IMR-90 (cell line): Measurements from ENCODE around the gene LMBR1L. TPM values are rescaled to one million over a fixed set of nuclear protein-coding genes. Genes with fewer than 3 reads are reported as not detected.

Experiments used
- ATAC-seq: fragments of 200-7000 bp; cut with Tn5 transposase; 2 replicates; pipeline ENCODE4 v1.9.1; 2020; ENCODE audit warnings: low read depth, mild to moderate bottlenecking, moderate library complexity
- BruUV-seq: library from RNA; stranded (reverse); fragments of 400-500 nt; replicated peaks from 2 replicates; lab custom pipeline; 2021; lab: Mats Ljungman, UMichigan
- CTCF ChIA-PET: fragments of 300-600 bp; formaldehyde crosslinking; extraction: SDS; loops from one replicate; lab custom pipeline; 2021; ENCODE audit warnings: antibody characterized with exemption; lab: Yijun Ruan, JAX
- POLR2A ChIA-PET: fragments of 300-600 bp; sonication (Branson Sonifier 250); formaldehyde crosslinking; loops from one replicate; lab custom pipeline; 2022; ENCODE audit warnings: antibody characterized with exemption; ENCODE audit not compliant: unreplicated experiment; lab: Charles Lee
- DNase-seq: peaks from one replicate; pipeline ENCODE4 v3.0.0; 2013
- H2AFZ ChIP-seq: replicated peaks from 2 replicates; pipeline ENCODE3; 2013; ENCODE audit warnings: low read length, mild to moderate bottlenecking; ENCODE audit not compliant: poor library complexity
- H2AK5ac ChIP-seq: 2 replicates; pipeline ENCODE4 v1.6.1; 2013; ENCODE audit warnings: low read depth, low read length, inconsistent platforms
- H2AK9ac ChIP-seq: replicated peaks from 2 replicates; pipeline ENCODE3; 2013; ENCODE audit warnings: mild to moderate bottlenecking, low read depth, low read length, moderate library complexity; ENCODE audit not compliant: poor library complexity
- H2BK120ac ChIP-seq: 2 replicates; pipeline ENCODE4 v1.6.1; 2013; ENCODE audit warnings: low read depth, low read length, inconsistent platforms
- H2BK15ac ChIP-seq: 3 replicates; pipeline ENCODE4 v1.6.1; 2013; ENCODE audit warnings: low read depth, low read length, inconsistent platforms
- H2BK20ac ChIP-seq: 2 replicates; pipeline ENCODE4 v1.6.1; 2013; ENCODE audit warnings: low read depth, mild to moderate bottlenecking, inconsistent platforms, low read length, moderate library complexity
- H2BK5ac ChIP-seq: 2 replicates; pipeline ENCODE4 v1.6.1; 2013; ENCODE audit warnings: mild to moderate bottlenecking, low read depth, low read length, inconsistent platforms; ENCODE audit not compliant: poor library complexity, severe bottlenecking
- H3K14ac ChIP-seq: replicated peaks from 2 replicates; pipeline ENCODE4 v1.6.1; 2013; ENCODE audit warnings: low read depth, low read length, inconsistent platforms
- H3K18ac ChIP-seq: 2 replicates; pipeline ENCODE4 v1.6.1; 2013; ENCODE audit warnings: low read depth, low read length, control low read depth
- H3K23ac ChIP-seq: 2 replicates; pipeline ENCODE4 v1.6.1; 2013; ENCODE audit warnings: low read depth, low read length, inconsistent platforms
- H3K27ac ChIP-seq: 2 replicates; pipeline ENCODE4 v1.5.1; 2013; ENCODE audit warnings: mild to moderate bottlenecking, control low read depth, low read length; ENCODE audit not compliant: insufficient read depth
- H3K27me3 ChIP-seq: 2 replicates; pipeline ENCODE4 v1.6.1; 2013; ENCODE audit warnings: low read length; ENCODE audit not compliant: control insufficient read depth, insufficient read depth
- H3K36me3 ChIP-seq: 2 replicates; pipeline ENCODE4 v1.6.1; 2013; ENCODE audit warnings: low read length, mixed read lengths; ENCODE audit not compliant: control insufficient read depth, insufficient read depth
- H3K4ac ChIP-seq: 2 replicates; pipeline ENCODE4 v1.6.1; 2013; ENCODE audit warnings: low read depth, low read length, inconsistent platforms
- H3K4me1 ChIP-seq: 2 replicates; pipeline ENCODE4 v1.6.1; 2013; ENCODE audit warnings: low read length, mixed read lengths; ENCODE audit not compliant: control insufficient read depth, insufficient read depth
- H3K4me2 ChIP-seq: 2 replicates; pipeline ENCODE4 v1.6.1; 2013; ENCODE audit warnings: low read depth, mild to moderate bottlenecking, control low read depth, low read length, moderate library complexity
- H3K4me3 ChIP-seq: 2 replicates; pipeline ENCODE4 v1.5.1; 2013; ENCODE audit warnings: low read depth, mild to moderate bottlenecking, control low read depth, low read length, moderate library complexity; ENCODE audit not compliant: insufficient read depth
- H3K56ac ChIP-seq: 2 replicates; pipeline ENCODE4 v1.6.1; 2013; ENCODE audit warnings: low read length, inconsistent platforms; ENCODE audit not compliant: insufficient read depth; ENCODE audit errors: extremely low read depth
- H3K79me1 ChIP-seq, 2 experiments: 2 replicates each; pipeline ENCODE4 v1.6.1; 2013; ENCODE audit warnings: low read length in 2 of 2, inconsistent platforms in 1 of 2, low read depth in 1 of 2
- H3K9ac ChIP-seq: 2 replicates; pipeline ENCODE4 v1.6.1; 2013; ENCODE audit warnings: low read depth, low read length, control low read depth
- H3K9me1 ChIP-seq: 2 replicates; pipeline ENCODE4 v1.6.1; 2013; ENCODE audit warnings: low read length, inconsistent platforms; ENCODE audit not compliant: insufficient read depth
- H3K9me3 ChIP-seq: 2 replicates; pipeline ENCODE4 v1.6.1; 2013; ENCODE audit warnings: low read length; ENCODE audit not compliant: control insufficient read depth, insufficient read depth
- H4K20me1 ChIP-seq: 2 replicates; pipeline ENCODE4 v1.6.1; 2013; ENCODE audit warnings: low read length, inconsistent platforms; ENCODE audit not compliant: insufficient read depth
- H4K5ac ChIP-seq: 2 replicates; pipeline ENCODE4 v1.6.1; 2013; ENCODE audit warnings: mild to moderate bottlenecking, low read depth, low read length, control low read depth
- H4K8ac ChIP-seq, 2 experiments: 2 replicates each; pipeline ENCODE4 v1.6.1; 2013; ENCODE audit warnings: low read depth in 2 of 2, low read length in 2 of 2, control low read depth in 1 of 2, inconsistent platforms in 1 of 2
- H4K91ac ChIP-seq: 2 replicates; pipeline ENCODE4 v1.6.1; 2013; ENCODE audit warnings: low read depth, low read length, inconsistent platforms; ENCODE audit not compliant: insufficient read depth
- FOS ChIP-seq: fragments of 150-350 bp; IDR thresholded peaks from 2 replicates; pipeline ENCODE4 v1.6.1; 2016; ENCODE audit warnings: low read depth, low read length
- MXI1 ChIP-seq: IDR thresholded peaks from 2 replicates; pipeline ENCODE4 v1.6.1; 2012; ENCODE audit warnings: low read depth, mild to moderate bottlenecking, low read length, moderate library complexity, borderline replicate concordance
- WGBS, 2 experiments: methylation state at CpG; one replicate each; pipeline versions ENCODE4 v1.1.5 to v1.1.7; 2013; ENCODE audit warnings: missing lambda C conversion rate in 2 of 2; ENCODE audit not compliant: insufficient read length in 1 of 2; ENCODE audit errors: extremely low coverage in 2 of 2; 5-methylcytosine and 5-hydroxymethylcytosine counted together
- dilution Hi-C: fragments of 300-500 bp; cut with HindIII; formaldehyde crosslinking; loops from one replicate; pipeline ENCODE4 v1.14.3; 2018; ENCODE audit warnings: low sequenced_read_pairs; ENCODE audit not compliant: unreplicated experiment
- in situ Hi-C: fragments of 300-500 bp; cut with MboI; formaldehyde crosslinking; loops from 3 replicates; pipeline ENCODE4 v1.14.3; 2019; ENCODE audit warnings: low sequenced_read_pairs, inconsistent platforms, mixed read lengths
- intact Hi-C: fragments of 100-400 bp; cut with micrococcal nuclease; formaldehyde crosslinking; loops from 2 replicates; pipeline ENCODE4 v1.10.0; 2022
- polyA plus RNA-seq, 3 experiments: library from polyadenylated mRNA; depleted of rRNA; stranded (reverse); fragments of >200 nt; gene quantifications; 2 replicates each; pipeline ENCODE4 v1.2.3, GENCODE V29; 2012; ENCODE audit warnings: low replicate concordance in 1 of 3
- total RNA-seq: library from RNA; depleted of rRNA; stranded (reverse); fragments of >200 nt; gene quantifications from 2 replicates; pipeline ENCODE4 v1.2.3, GENCODE V29; 2012

The LMBR1L gene
- total and polyA plus RNA-seq, 2 of the 4 experiments (the other 2 are of a cell fraction), result 33.0 to 44.6 TPM

- dilution Hi-C loops (no loop called here), intact Hi-C loops (no loop called here), in situ Hi-C loops (no loop called here)
- peak overlapping the region; percentile 13; the same call in 1 of the 2 replicates for H3K4me2 ChIP-seq
- no TSS peak for BruUV-seq
- H3K9me1 ChIP-seq, result peaks cover 12% of the 10 kb centered on the region
- TF ChIP-seq MXI1 (no peak), FOS (peak; percentile 90)
- no peak overlapping the region for H2BK120ac ChIP-seq
- no peaks in the 10 kb centered on the region for H3K9me3 ChIP-seq
- ATAC-seq (peak; percentile 95), DNase-seq (peak; percentile 76)
- H3K18ac ChIP-seq, result no peak overlapping the region
- H3K4me3 ChIP-seq, result no peak overlapping the region
- CTCF ChIA-PET, result interaction anchor here (1.0 kb wide), 1 partner anchor 14 kb away, joined by 4 read pairs; no protein-coding TSS in a partner anchor
- H3K14ac ChIP-seq, result peak overlapping the region; percentile 75; the same call in 1 of the 2 replicates
- H3K27me3 ChIP-seq, result no peaks in the 10 kb centered on the region
- 43% methylated on average over 2 of the region's 20 CpGs; no CpG with 5 or more reads in 1 of the 2 experiments for WGBS, 2 experiments
- peak overlapping the region; percentile 9; the same call in 1 of the 2 replicates for H3K27ac ChIP-seq
- H2AFZ ChIP-seq, result peak overlapping the region; percentile 16
- H2BK20ac ChIP-seq, result no peak overlapping the region
- H2BK15ac ChIP-seq, result no peak overlapping the region
- peaks cover 74% of the 10 kb centered on the region for H4K20me1 ChIP-seq
- peak overlapping the region in 1 of 2 experiments; percentile 66; a peak in 1 of 4 replicates for H4K8ac ChIP-seq
- peaks cover 90% of the 10 kb centered on the region for H3K36me3 ChIP-seq
- H3K9ac ChIP-seq, result no peak overlapping the region
- no peak overlapping the region for H3K56ac ChIP-seq
- peak overlapping the region; percentile 85 for H2AK5ac ChIP-seq
- peaks cover 7% of the 10 kb centered on the region for H3K4me1 ChIP-seq
- H2AK9ac ChIP-seq, result peak overlapping the region; percentile 93
- POLR2A ChIA-PET, result no interaction called here
- H3K23ac ChIP-seq, result no peak overlapping the region
- peaks cover 49 to 81% of the 10 kb centered on the region in 2 experiments for H3K79me1 ChIP-seq
- H3K4ac ChIP-seq, result peak overlapping the region; percentile 63; the same call in 1 of the 2 replicates
- H4K91ac ChIP-seq, result no peak overlapping the region
- H4K5ac ChIP-seq, result no peak overlapping the region
- peak overlapping the region; percentile 68 for H2BK5ac ChIP-seq
Measured at GRCh38 chr12:49049566-49050224, 61.0 kb downstream of the LMBR1L start.
